ENCODE measurements around the gene SPATS2L.

SPATS2L gene

GRCh38 chr2:200321780-200322534 is 15.5 kb downstream of the SPATS2L start:
- H2AFZ ChIP-seq (ENCODE audit: low read length) = no peak overlapping the region
- no peak for TF ChIP-seq EZH2 (optimal IDR thresholded peaks at IDR 0.05; ENCODE audit: low read depth, low read length)
- TF ChIP-seq CTCF (IDR thresholded peaks at IDR 0.05; ENCODE audit: low read length) = no peak
- no peak for TF ChIP-seq EZH2phosphoT487 (IDR thresholded peaks at IDR 0.05; ENCODE audit: low read length)
- H3K36me3 ChIP-seq (replicated peaks; ENCODE audit: insufficient read depth, low read length) = no peaks in the 10 kb centered on the region
- H3K27ac ChIP-seq (ENCODE audit: low read length) = no peak overlapping the region
- no peak overlapping the region for H3K4me3 ChIP-seq (ENCODE audit: low read length)
- no peaks in the 10 kb centered on the region for H3F3A ChIP-seq (ENCODE audit: insufficient read depth, low read length)
- H3K4me2 ChIP-seq (ENCODE audit: low read depth, low read length) = no peak overlapping the region
- peaks cover 98% of the 10 kb centered on the region for H3K79me2 ChIP-seq (ENCODE audit: low read length)
- no peaks in the 10 kb centered on the region for H3K9me2 ChIP-seq (replicated peaks; ENCODE audit: insufficient read depth, low read length)
- no peak overlapping the region for H3K9ac ChIP-seq (ENCODE audit: low read length)
- no peaks in the 10 kb centered on the region for H3K27me3 ChIP-seq (replicated peaks; ENCODE audit: insufficient read depth, low read length)
- 0 out of 2 replicates have a peak, but pooled peaks cover 4% of the 10 kb centered on the region for H4K20me1 ChIP-seq (ENCODE audit: insufficient read depth, low read length)
- H3K9me3 ChIP-seq (replicated peaks; ENCODE audit: insufficient read depth, low read length) = no peaks in the 10 kb centered on the region
- no peaks in the 10 kb centered on the region for H3K4me1 ChIP-seq (ENCODE audit: low read length)
- DNase-seq = no peak

GRCh38 chr2:200322607-200323006 is 16.1 kb downstream of the SPATS2L start:
- Histone ChIP-seq H3K4me1 (ENCODE audit: low read length) (no peaks in the 10 kb centered on the region), H3K4me2 (ENCODE audit: low read depth, low read length) (no peak overlapping the region), H3K79me2 (ENCODE audit: low read length) (peaks cover 98% of the 10 kb centered on the region), H4K20me1 (ENCODE audit: insufficient read depth, low read length) (0 out of 2 replicates have a peak, but pooled peaks cover 4% of the 10 kb centered on the region), H3F3A (ENCODE audit: insufficient read depth, low read length) (no peaks in the 10 kb centered on the region), H3K9me3 (replicated peaks; ENCODE audit: insufficient read depth, low read length) (no peaks in the 10 kb centered on the region), H2AFZ (ENCODE audit: low read length) (no peak overlapping the region), H3K36me3 (replicated peaks; ENCODE audit: insufficient read depth, low read length) (no peaks in the 10 kb centered on the region), H3K27me3 (replicated peaks; ENCODE audit: insufficient read depth, low read length) (no peaks in the 10 kb centered on the region), H3K4me3 (ENCODE audit: low read length) (no peak overlapping the region), H3K9ac (ENCODE audit: low read length) (no peak overlapping the region), H3K27ac (ENCODE audit: low read length) (no peak overlapping the region), H3K9me2 (replicated peaks; ENCODE audit: insufficient read depth, low read length) (no peaks in the 10 kb centered on the region)
- TF ChIP-seq EZH2 (optimal IDR thresholded peaks at IDR 0.05; ENCODE audit: low read depth, low read length) (no peak), EZH2phosphoT487 (IDR thresholded peaks at IDR 0.05; ENCODE audit: low read length) (no peak), CTCF (IDR thresholded peaks at IDR 0.05; ENCODE audit: low read length) (no peak)
- no peak for DNase-seq

- Histone ChIP-seq H3F3A (ENCODE audit: insufficient read depth, low read length) (no peaks in the 10 kb centered on the region), H4K20me1 (ENCODE audit: insufficient read depth, low read length) (0 out of 2 replicates have a peak, but pooled peaks cover 4% of the 10 kb centered on the region), H3K27me3 (replicated peaks; ENCODE audit: insufficient read depth, low read length) (no peaks in the 10 kb centered on the region), H3K9me3 (replicated peaks; ENCODE audit: insufficient read depth, low read length) (no peaks in the 10 kb centered on the region), H3K4me3 (ENCODE audit: low read length) (no peak overlapping the region), H2AFZ (ENCODE audit: low read length) (no peak overlapping the region), H3K4me1 (ENCODE audit: low read length) (no peaks in the 10 kb centered on the region), H3K9me2 (replicated peaks; ENCODE audit: insufficient read depth, low read length) (no peaks in the 10 kb centered on the region), H3K27ac (ENCODE audit: low read length) (no peak overlapping the region), H3K36me3 (replicated peaks; ENCODE audit: insufficient read depth, low read length) (no peaks in the 10 kb centered on the region), H3K9ac (ENCODE audit: low read length) (no peak overlapping the region), H3K79me2 (ENCODE audit: low read length) (peaks cover 98% of the 10 kb centered on the region), H3K4me2 (ENCODE audit: low read depth, low read length) (no peak overlapping the region)
- no peak for DNase-seq
- TF ChIP-seq EZH2phosphoT487 (IDR thresholded peaks at IDR 0.05; ENCODE audit: low read length) (no peak), EZH2 (optimal IDR thresholded peaks at IDR 0.05; ENCODE audit: low read depth, low read length) (no peak), CTCF (IDR thresholded peaks at IDR 0.05; ENCODE audit: low read length) (no peak)
These were observed 17.9 kb downstream of the SPATS2L start for GRCh38 chr2:200324362-200324761.

All from MM.1S (cell line).